GM19455 (cell line): ENCODE measurements around the gene HPSE2.
"Not testable (repeated sequence)": the region's sequence is repeated elsewhere in the genome, so short reads cannot be mapped to it uniquely, and the experiment has no call there.

Experiments
- ATAC-seq: cut with Tn5 transposase; IDR thresholded peaks from one replicate; pipeline ENCODE4 v1.9.1; 2021; ENCODE audit not compliant: unreplicated experiment

HPSE2 gene

DNA sequence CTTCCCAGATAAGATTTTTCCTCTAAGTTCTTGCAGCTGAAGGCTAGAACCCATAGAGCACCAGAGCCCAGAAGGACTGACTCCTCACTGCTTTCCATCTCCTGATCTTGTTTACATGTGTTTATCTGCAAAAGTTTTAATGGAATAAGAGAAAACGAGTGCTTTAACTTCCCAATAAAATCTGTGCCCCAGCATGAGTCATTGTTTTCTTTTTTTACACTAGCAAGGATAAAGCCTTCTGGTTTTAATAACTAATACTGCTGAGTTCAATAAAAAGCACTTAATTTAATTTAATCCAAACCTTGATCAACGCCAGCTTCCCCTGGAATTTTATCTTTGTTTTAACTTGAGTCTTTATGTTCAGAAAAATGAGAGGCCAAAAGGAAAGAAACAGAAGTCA is 227.6 kb downstream of the HPSE2 start:
- no peak for ATAC-seq

DNA sequence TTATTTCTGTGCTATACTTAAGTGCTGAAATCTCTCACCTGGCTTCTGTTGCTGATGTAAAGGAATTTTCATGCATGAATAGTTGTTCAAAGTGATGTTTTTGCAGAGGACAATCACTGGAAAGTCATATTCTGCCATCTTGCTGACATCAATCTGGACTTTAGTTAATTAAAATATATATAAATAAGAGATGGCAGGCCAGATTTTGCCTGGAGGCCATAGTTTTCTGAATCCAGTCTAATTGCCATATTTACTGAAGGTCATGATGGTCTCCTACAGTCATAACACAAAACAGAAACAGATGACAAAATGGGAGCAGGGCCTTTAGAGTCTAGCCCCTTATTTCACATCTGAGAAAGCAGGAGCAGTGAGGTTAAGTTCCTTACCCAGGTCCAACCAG is 228.2 kb downstream of the HPSE2 start:
- ATAC-seq: no peak

DNA sequence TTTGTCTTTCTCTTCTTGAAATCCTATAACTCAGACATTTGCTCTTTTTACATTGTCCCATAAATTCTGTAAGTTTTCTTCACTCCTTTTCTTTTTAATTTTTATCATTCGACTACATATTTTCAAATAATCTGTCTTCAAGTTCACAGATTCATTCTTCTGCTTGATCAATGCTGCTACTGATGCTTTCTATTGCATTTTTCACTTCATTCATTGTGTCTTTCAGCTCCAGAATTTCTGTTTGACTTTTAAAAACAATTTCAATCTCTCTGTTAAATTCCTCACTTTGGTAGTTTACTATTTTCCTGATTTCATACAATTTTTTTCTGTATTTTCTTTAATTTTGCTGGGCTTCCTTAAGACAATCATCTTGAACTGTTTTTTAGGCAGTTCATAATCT is 230.4 kb downstream of the HPSE2 start:
- no peak for ATAC-seq

DNA sequence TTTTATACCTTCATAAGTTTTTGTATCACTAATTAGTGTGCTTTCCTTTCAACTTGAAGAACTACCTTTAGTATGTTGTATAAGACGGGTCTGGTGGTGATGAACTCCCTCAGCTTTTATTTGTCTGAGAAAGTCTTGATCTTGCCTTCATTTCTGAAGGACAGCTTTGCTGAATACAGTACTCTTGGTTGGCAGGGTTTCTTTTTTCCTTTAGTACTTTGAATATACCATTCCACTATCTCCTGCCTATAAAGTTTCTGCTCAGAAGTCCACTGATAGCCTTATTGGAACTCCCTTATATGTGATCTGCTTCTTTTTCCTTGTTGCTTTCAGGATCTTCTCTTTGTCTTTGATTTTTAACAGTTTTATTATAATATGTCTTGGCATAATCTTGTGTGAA is 230.9 kb downstream of the HPSE2 start:
- no peak for ATAC-seq

DNA sequence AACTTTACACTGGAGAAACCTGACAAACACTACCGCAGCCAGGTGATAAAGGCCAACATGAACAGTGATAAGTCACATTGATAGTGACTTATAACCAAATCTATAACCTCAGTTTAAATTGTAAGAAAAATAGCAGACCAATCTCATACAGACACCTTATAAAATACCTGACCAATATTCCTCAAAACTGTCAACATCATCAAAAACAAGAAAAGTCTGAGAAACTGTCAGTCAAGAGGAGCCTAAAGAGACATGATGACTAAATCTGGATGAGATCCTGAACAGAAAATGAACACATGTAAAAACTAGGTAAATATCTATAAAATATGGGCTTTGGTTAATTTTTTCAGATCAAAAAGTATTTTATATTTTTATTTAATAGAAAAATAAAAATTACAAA is 233.3 kb downstream of the HPSE2 start:
- no peak for ATAC-seq

DNA sequence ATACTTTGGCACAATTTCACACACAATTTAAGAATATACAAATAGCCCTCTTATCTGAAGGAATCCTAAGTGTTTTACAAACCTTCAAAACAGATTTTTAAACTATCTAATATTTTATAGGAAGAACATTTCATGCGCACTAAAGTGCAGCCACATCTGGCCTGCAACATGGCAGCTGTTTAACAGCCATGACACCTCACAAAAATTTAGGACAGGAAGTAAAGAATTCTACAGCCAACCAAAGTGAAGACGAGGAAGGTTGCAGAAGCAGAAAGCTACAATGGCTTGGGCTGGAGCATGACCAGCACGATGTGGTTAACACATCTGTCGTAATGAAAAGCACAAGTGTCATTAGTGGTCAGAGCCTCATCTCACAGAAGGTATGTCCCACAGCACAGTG is 238.1 kb downstream of the HPSE2 start:
- no peak for ATAC-seq

DNA sequence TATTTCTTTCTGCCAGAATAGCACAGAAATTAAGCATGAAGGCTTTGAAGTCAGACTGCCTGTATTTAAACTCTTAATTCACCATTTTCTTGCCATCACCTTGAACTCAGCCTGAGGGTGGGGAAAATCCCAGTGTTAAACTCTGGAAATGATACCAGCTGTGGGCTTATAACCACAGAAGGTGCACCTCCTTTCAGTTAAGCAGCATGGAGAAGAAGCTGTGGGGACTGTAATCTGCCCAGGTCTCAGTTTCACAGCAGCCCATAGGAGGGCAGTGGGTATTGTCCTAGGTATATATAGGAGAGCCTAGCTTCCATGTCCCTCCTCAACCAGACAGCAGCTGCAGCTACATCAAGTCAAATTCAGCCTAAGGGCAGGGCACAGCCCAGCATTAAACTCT is 241.6 kb downstream of the HPSE2 start:
- ATAC-seq: no peak

DNA sequence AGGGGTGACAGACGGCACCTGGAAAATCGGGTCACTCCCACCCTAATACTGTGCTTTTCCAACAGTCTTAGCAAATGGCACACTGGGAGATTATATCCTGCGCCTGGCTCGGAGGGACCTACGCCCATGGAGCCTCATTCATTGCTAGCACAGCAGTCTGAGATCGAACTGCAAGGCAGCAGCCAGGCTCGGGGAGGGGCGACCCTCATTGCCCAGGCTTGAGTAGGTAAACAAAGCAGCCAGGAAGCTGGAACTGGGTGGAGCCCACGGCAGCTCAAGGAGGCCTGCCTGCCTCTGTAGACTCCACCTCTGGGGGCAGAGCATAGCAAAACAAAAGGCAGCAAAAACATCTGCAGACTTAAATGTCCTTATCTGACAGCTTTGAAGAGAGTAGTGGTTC is 251.9 kb downstream of the HPSE2 start:
- not testable (repeated sequence) for ATAC-seq

DNA sequence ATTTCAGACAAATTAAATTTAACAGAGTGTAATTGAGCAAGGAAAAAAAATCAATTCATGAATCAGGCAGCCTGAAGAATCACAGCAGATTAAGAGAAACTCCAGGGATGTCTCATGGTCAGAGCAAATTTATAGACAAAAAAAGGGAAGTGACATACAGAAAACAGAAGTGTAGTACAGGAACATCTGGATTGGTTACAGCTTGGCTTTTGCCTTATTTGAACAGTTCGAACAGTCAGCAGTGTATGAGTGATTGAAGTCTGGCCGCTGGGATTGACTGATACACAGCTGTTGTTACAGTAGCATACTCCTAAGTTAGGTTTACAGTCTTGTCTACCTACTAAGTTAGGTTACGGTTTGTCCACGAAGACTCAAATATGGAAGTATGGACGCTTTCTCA is 255.3 kb downstream of the HPSE2 start:
- no peak for ATAC-seq

DNA sequence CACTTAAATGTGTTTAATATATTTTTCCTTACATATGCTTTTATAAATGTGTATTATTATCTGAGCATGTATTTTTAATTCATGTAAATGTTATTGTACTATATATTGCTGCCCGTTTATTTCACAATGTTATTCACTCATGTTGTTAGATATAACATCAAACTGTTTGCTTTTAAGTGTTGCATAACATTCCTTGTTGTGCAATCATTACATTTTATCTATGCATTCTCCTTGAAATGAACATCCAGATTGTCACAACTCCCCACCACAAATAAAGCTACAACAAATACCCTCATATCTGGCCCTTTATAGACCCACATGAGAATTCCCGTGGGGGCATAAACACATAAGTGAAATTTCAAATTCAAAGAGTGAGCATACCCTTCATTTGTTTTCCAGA is 264.2 kb downstream of the HPSE2 start:
- ATAC-seq: no peak

DNA sequence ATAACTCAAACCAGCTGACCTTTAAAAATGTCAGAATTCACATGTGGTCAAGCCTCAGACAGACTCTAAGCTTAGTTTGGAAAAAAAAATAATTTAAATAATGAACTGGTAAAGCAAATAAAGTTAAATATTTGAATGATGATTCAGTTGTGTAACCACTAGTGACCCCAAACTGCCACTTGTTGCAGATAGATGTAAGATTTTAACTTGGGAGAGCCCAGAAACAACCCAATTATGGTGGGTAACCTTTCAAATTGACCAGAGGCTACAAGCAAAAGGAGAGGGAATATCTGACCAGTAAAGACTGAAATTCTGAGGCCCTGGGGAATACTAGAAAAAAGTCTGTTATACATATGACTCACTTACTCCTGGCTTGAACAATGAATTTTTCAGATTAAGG is 268.1 kb downstream of the HPSE2 start:
- ATAC-seq: no peak

DNA sequence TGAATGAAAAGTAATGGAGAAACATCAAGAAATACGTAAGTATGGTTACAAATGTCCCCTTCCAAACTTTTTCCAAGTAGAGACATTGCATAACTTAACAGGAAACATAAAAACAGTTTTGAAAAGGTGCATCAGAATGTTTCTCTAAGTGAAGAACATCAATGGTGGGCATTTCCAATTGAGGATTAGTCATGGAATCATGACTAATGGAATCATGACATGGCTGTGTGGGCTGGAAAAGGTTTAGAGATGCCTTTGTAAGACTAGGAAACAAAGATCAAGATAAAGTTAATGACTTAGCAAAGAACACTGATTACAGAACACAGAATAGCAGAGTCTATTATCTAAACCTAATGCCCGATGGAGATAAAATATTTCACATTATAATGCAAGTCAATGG is 272.0 kb downstream of the HPSE2 start:
- no peak for ATAC-seq

DNA sequence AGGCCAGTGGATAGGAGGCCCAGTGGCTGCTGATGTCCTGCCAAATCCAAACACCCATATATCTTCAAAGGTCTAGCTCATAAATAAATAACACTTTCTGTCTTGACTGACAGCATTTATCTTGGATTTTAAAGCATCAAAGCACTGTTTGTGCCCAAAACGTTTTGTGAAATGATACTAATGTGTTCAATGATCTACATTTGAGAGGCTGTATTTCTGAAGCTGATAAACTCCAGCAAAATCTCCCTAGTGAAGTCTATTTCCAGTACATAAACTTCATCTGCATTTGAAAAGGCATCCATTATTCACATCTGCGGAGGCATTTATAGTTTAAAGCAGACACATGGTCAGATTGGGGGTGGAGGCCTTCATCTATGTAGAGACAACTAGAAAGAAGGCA is 276.3 kb downstream of the HPSE2 start:
- ATAC-seq: no peak

DNA sequence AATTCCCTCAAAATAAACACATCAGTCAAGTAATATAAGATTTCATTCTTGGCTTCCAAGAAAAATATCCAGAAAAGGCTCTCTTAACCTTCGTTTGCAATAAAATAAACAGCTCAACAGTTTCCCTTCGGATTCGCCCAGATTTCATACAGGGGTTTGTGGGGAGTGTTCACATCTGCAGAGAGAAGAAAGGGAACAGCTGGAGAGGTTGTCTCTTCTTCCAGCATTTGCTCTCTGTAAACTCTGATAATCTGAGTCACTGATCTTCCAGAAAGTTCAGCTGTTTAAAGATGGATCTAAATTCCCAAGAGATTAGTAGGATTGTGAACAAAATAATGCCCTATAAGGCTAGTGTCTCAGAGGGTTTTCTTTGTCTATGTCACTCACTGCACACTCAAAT is 277.9 kb downstream of the HPSE2 start:
- no peak for ATAC-seq

DNA sequence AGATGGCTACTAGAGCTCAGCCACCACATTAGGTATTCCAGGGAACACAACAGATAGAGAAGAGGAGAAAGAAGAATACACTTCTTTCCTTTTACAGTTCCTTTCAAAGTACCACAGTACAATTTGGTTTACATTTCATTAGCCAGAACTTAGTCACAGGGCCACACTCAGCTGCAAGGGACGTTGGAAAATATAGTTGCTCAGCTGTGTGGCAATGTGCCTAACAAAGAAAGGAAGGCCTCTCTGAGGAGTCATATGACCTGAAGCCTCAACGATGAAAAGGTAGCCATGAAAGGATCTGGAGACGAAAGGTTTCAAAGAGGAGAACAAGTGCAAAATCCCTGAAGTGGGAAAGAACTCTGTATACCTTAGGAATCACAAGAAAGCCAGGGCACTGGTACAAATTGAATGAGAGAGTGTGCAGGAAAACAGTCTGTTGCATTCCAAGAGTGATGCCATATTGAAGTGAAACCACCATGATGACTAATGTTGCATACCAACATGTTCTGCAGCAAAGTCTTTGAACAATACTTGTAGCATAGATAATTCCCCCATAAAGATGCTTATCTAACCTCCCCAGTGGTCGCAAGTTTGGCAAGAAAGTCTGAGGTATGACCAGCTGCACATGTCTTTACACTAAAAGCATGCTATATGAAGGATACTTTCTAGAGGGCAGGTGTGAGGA is 278.9 kb downstream of the HPSE2 start:
- ATAC-seq: no peak

DNA sequence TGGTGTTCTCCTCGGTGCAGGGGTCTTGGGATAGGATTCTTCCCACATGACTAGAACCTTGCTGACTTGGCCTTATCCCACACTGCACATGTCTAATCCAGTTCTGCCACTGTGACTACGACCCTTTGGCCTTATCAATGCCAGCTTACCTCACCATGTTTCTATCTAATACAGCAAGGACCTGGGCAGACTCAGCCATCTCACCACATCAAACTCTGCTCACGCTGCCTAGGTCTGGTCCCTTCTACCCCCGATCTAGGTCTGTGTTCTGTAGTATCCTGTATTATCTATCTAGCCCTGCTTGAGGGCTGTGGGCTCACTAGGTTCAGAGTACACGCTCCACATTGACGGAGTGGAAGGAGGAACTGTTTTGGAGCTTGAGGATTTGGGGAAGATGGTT is 282.4 kb downstream of the HPSE2 start:
- ATAC-seq: no peak

DNA sequence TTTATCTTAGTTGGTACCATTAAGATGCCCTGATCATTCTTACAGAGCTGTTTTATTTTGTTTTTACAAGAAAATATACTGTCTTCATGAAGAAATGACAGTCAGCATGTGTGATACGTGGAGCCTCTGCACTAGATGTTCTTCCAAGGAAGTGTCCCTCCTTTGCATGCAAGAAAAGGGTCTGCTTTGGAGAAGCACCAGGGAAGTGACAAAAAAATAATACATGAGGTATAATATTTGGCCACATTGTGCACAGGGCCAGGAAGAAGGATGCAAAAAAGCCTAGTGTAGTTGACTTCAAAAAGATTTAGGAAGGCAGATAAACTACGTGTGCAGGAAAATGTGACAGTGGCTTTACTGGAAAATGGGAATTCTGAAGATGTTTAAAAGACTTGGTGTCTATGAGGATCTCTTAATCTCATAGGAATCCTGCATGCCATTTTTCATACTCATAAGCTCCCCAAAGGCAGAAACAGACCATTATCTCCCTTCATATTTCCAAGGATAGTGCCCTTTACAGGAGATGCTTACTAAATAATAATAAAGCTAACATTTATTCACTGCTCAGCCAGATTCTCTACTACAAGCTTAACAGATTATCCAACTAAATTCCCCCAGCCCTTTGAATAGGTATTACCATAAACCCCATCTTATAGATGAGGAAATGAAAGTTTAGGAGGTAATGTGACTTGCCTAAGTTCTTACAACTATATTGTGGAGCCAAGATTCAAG is 284.2 kb downstream of the HPSE2 start:
- no peak for ATAC-seq

DNA sequence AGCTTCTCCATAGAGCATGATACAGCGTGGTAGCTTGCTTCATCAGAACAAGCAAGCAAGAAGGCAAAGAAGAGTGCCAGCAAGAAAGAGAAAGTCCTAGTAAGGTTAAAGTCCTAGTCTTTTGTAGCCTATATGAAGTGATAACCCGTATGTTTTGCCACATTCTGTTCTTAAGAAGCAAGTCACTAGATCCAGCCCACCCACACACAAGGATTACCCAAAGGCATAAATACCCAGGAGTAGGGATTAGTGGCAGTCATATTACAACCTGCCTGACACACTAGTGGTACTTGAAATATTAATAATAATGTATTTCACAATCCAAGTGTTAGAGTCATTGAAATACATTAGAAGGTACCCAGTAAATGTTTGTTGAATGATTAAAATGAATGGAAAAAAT is 285.5 kb downstream of the HPSE2 start:
- ATAC-seq: no peak

DNA sequence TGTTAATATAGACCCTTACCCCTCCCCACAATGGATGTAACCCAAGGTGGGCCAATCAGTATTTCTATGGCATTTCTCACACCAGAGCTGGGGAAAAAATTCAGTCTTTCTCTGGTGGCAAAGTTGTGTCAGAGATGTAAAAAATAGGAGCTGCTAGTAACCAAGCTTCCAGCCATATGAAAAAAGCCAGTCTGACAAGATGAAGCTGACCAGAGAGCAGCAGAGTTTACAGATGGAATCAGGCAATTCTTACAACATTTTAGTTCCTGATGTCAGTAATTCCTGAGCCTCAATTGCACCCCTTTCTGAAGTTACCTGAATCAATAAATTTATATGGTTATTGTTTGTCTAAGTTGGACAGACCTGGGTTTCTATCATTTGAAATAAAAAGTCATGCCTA is 286.3 kb downstream of the HPSE2 start:
- no peak for ATAC-seq

DNA sequence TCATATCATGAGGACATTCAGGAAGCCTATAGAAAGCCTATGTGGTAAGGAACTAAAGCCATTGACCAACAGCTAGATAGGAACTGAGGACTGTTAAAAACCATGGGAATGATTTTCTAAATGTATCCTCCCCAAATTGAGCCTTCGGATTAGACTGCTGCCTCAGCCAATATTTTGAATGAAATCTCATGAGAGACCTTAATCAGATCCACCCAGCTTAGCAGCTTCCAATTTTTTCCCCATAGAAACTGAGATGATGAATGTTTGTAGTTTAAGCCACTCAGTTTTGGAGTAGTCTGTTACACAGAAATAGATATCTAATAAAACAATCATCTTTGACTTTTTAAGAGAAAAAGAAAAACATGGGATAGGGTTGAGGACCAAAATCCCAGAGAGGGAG is 292.0 kb downstream of the HPSE2 start:
- no peak for ATAC-seq

DNA sequence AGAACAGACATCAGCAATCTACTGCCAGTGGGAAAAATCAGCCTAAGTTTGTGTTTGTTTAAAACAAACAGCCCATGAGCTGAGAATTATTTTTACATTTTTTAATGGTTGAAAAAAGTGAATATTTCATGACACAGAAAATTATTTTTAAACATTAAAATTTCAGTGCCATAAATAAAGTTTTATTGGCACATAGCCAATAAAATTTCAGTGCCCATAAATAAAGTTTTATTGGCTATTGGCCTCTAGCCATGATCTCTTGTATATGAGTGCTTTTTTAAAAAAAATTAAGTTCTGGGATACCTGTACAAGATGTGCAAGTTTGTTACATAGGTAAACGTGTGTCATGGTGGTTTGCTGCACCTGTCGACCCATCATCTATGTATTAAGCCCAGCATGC is 305.9 kb downstream of the HPSE2 start:
- no peak for ATAC-seq

DNA sequence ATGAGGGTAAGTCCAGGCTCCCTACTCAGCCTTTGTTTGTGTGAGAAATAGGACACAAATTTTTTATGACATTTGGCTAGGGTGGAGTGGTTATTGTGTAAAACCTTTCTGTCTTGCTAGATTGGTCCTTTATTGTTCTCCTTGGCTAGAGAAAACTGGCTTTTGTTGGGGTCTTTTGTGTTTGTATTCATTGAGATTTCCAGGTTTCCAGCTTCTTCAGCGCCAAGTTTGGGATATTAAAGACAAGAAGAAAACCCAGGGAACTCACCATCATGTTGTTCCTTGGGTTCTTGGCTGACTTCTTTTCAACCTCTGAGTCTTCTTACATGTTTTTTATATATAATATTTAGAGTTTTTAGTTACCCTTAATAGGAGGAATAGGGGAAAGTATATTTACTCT is 310.0 kb downstream of the HPSE2 start:
- no peak for ATAC-seq

DNA sequence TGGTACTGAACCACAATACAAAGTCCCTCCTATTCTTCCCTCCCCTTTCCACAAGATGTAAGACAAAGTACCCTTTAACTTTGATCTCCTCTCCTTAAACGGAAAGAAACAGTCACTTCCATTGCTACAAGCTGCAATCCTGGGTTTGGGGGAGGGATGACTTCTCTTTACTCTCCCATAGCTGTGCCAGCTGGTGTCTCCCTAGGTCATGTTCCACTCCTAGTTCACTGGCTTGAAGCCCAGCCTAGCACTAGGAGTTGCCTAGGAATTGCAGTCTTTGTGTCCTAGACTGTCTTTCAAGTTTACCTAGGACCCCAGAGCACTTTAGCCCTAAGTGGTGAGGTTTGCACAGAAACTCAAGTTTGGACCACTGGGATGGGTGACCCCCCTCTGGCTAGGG is 311.1 kb downstream of the HPSE2 start:
- ATAC-seq: no peak
